SK-N-SH treated with all-trans-retinoic acid at 6 μM for 48 hours (cell line): Measurements from ENCODE around the gene TP53BP2.

Experiments
- ARNTL ChIP-seq: fragments of 450-650 bp; formaldehyde crosslinking; IDR thresholded peaks from 2 replicates; pipeline ENCODE4 v1.5.0; 2020; ENCODE audit warnings: low read depth, mild to moderate bottlenecking, moderate library complexity, borderline replicate concordance
- OSR1 ChIP-seq: fragments of 250-450 bp; sonication (Bioruptor Pico); IDR thresholded peaks from 2 replicates; pipeline ENCODE4 v1.8.0; 2022; ENCODE audit warnings: moderate library complexity, mild to moderate bottlenecking, inconsistent platforms
- ZFP30 ChIP-seq: fragments of 450-650 bp; formaldehyde crosslinking; IDR thresholded peaks from 2 replicates; pipeline ENCODE4 v1.5.0; 2022; ENCODE audit warnings: mild to moderate bottlenecking, moderate library complexity
- TF ChIP-seq, protein P1 (sequence below): fragments of 250-450 bp; sonication (Bioruptor Pico); IDR thresholded peaks from 2 replicates; pipeline ENCODE4 v1.8.0; 2020; ENCODE audit warnings: mild to moderate bottlenecking, moderate library complexity, borderline replicate concordance
- TF ChIP-seq, protein P2 (sequence below): fragments of 250-450 bp; sonication (Bioruptor Pico); IDR thresholded peaks from 2 replicates; pipeline ENCODE4 v1.5.1; 2020; ENCODE audit warnings: low read depth, mild to moderate bottlenecking, moderate library complexity
- TF ChIP-seq, protein P3 (sequence below): fragments of 250-450 bp; sonication (Bioruptor Pico); IDR thresholded peaks from 2 replicates; pipeline ENCODE4 v1.8.0; 2021; ENCODE audit warnings: low read depth, mild to moderate bottlenecking, moderate library complexity, borderline replicate concordance

DNA sequence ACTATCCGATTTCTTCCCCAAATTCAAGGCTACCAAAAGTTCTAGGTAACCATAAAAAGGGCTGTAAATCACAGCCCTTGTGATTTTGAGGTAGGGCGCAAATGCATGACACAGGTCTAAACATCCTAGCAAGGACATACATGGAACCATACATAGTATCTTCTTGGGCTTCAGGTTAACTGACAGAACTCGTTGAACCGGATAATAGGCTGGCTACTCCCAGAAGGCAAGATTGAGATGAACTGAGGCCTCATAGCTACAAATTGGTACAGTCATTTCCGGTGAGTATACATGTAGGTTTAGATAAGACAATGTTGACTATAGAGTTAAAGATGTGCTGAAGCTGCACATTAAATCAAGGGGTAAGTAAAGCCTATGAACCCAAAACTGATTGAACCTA, 27.3 kb upstream of the TP53BP2 start:
- TF ChIP-seq ARNTL (CRISPR knock-in tag) (no peak), ZFP30 (no peak), OSR1 (no peak)
- TF ChIP-seq, protein P1, sequence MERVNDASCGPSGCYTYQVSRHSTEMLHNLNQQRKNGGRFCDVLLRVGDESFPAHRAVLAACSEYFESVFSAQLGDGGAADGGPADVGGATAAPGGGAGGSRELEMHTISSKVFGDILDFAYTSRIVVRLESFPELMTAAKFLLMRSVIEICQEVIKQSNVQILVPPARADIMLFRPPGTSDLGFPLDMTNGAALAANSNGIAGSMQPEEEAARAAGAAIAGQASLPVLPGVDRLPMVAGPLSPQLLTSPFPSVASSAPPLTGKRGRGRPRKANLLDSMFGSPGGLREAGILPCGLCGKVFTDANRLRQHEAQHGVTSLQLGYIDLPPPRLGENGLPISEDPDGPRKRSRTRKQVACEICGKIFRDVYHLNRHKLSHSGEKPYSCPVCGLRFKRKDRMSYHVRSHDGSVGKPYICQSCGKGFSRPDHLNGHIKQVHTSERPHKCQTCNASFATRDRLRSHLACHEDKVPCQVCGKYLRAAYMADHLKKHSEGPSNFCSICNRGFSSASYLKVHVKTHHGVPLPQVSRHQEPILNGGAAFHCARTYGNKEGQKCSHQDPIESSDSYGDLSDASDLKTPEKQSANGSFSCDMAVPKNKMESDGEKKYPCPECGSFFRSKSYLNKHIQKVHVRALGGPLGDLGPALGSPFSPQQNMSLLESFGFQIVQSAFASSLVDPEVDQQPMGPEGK (CRISPR knock-in tag), result no peak
- TF ChIP-seq, protein P2, sequence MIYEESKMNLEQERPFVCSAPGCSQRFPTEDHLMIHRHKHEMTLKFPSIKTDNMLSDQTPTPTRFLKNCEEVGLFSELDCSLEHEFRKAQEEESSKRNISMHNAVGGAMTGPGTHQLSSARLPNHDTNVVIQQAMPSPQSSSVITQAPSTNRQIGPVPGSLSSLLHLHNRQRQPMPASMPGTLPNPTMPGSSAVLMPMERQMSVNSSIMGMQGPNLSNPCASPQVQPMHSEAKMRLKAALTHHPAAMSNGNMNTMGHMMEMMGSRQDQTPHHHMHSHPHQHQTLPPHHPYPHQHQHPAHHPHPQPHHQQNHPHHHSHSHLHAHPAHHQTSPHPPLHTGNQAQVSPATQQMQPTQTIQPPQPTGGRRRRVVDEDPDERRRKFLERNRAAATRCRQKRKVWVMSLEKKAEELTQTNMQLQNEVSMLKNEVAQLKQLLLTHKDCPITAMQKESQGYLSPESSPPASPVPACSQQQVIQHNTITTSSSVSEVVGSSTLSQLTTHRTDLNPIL (CRISPR knock-in tag), result no peak
- TF ChIP-seq, protein P3, sequence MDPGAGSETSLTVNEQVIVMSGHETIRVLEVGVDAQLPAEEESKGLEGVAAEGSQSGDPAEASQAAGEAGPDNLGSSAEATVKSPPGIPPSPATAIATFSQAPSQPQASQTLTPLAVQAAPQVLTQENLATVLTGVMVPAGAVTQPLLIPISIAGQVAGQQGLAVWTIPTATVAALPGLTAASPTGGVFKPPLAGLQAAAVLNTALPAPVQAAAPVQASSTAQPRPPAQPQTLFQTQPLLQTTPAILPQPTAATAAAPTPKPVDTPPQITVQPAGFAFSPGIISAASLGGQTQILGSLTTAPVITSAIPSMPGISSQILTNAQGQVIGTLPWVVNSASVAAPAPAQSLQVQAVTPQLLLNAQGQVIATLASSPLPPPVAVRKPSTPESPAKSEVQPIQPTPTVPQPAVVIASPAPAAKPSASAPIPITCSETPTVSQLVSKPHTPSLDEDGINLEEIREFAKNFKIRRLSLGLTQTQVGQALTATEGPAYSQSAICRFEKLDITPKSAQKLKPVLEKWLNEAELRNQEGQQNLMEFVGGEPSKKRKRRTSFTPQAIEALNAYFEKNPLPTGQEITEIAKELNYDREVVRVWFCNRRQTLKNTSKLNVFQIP (CRISPR knock-in tag), result no peak
